Mesenchymal stem cell (in vitro differentiated cells and primary cell): ENCODE measurements around the gene SLC25A13.

ENCODE experiments used
- DNase-seq: peaks from one replicate; pipeline ENCODE4 v3.0.0-alpha.2; 2013
- H2AFZ ChIP-seq: one replicate; pipeline ENCODE4 v1.6.1; 2013; ENCODE audit warnings: low read depth, mild to moderate bottlenecking, control low read depth, inconsistent platforms, low read length, moderate library complexity
- H2AK5ac ChIP-seq: 2 replicates; pipeline ENCODE4 v1.6.1; 2013; ENCODE audit warnings: low read length, moderate library complexity, mild to moderate bottlenecking, inconsistent platforms; ENCODE audit not compliant: severe bottlenecking
- H2BK120ac ChIP-seq: one replicate; pipeline ENCODE4 v1.6.1; 2013; ENCODE audit warnings: low read depth, mild to moderate bottlenecking, inconsistent platforms, low read length, moderate library complexity
- H2BK12ac ChIP-seq, 2 experiments: one replicate each; pipeline ENCODE4 v1.6.1; 2013; ENCODE audit warnings: inconsistent platforms in 2 of 2, low read length in 2 of 2, mild to moderate bottlenecking in 2 of 2, moderate library complexity in 2 of 2, control low read depth in 1 of 2
- H2BK15ac ChIP-seq: one replicate; pipeline ENCODE4 v1.6.1; 2013; ENCODE audit warnings: mild to moderate bottlenecking, low read depth, inconsistent platforms; ENCODE audit not compliant: poor library complexity, severe bottlenecking
- H2BK5ac ChIP-seq: 2 replicates; pipeline ENCODE4 v1.6.1; 2013; ENCODE audit warnings: low read depth, mild to moderate bottlenecking, low read length, control low read depth, inconsistent platforms; ENCODE audit not compliant: poor library complexity, severe bottlenecking
- H3K14ac ChIP-seq, 2 experiments: one replicate each; pipeline ENCODE4 v1.6.1; 2013; ENCODE audit warnings: inconsistent platforms in 2 of 2, low read length in 2 of 2, control low read depth in 1 of 2, mild to moderate bottlenecking in 1 of 2, moderate library complexity in 1 of 2
- H3K18ac ChIP-seq, 2 experiments: one replicate each; pipeline ENCODE4 v1.6.1; 2013; ENCODE audit warnings: inconsistent platforms in 2 of 2, low read length in 2 of 2, control low read depth in 1 of 2, low read depth in 1 of 2, mild to moderate bottlenecking in 1 of 2
- H3K23ac ChIP-seq, 2 experiments: one replicate each; pipeline ENCODE4 v1.6.1; 2013; ENCODE audit warnings: inconsistent platforms in 2 of 2, low read length in 2 of 2, mild to moderate bottlenecking in 2 of 2, moderate library complexity in 2 of 2, control low read depth in 1 of 2
- H3K27ac ChIP-seq: 2 replicates; pipeline ENCODE4 v1.5.1; 2013; ENCODE audit warnings: mild to moderate bottlenecking, moderate library complexity, low read length, control low read depth, inconsistent platforms; ENCODE audit not compliant: poor library complexity, severe bottlenecking
- H3K27me3 ChIP-seq, 2 experiments: 2 replicates each; pipeline versions ENCODE4 v1.6.1 to v1.7.0; 2013; ENCODE audit warnings: low read length in 2 of 2, mild to moderate bottlenecking in 2 of 2, moderate library complexity in 2 of 2, control low read depth in 1 of 2, inconsistent platforms in 1 of 2; ENCODE audit not compliant: control insufficient read depth in 1 of 2, insufficient read depth in 1 of 2
- H3K36me3 ChIP-seq, 2 experiments: 2 replicates each; pipeline versions ENCODE4 v1.6.1 to v1.7.0; 2013; ENCODE audit warnings: low read length in 2 of 2, control low read depth in 1 of 2, inconsistent platforms in 1 of 2, low read depth in 1 of 2, mild to moderate bottlenecking in 1 of 2; ENCODE audit not compliant: insufficient read depth in 2 of 2, control insufficient read depth in 1 of 2
- H3K4ac ChIP-seq, 2 experiments: one replicate each; pipeline ENCODE4 v1.6.1; 2013; ENCODE audit warnings: inconsistent platforms in 2 of 2, low read length in 2 of 2, mild to moderate bottlenecking in 2 of 2, moderate library complexity in 2 of 2, control low read depth in 1 of 2, low read depth in 1 of 2
- H3K4me1 ChIP-seq: 2 replicates; pipeline ENCODE4 v1.6.1; 2013; ENCODE audit warnings: low read depth, low read length, control low read depth; ENCODE audit not compliant: control insufficient read depth, insufficient read depth
- H3K4me2 ChIP-seq: 2 replicates; pipeline ENCODE4 v1.6.1; 2013; ENCODE audit warnings: low read length, mild to moderate bottlenecking, inconsistent platforms; ENCODE audit not compliant: poor library complexity, severe bottlenecking
- H3K4me3 ChIP-seq, 2 experiments: 2 replicates each; pipeline versions ENCODE4 v1.5.1 to v1.7.0; 2013; ENCODE audit warnings: low read length in 2 of 2, mild to moderate bottlenecking in 2 of 2, control low read depth in 1 of 2, low read depth in 1 of 2; ENCODE audit not compliant: insufficient read depth in 1 of 2
- H3K79me1 ChIP-seq: replicated peaks from 2 replicates; pipeline ENCODE4 v1.6.1; 2013; ENCODE audit warnings: mild to moderate bottlenecking, control low read depth, low read length, inconsistent platforms; ENCODE audit not compliant: poor library complexity, severe bottlenecking
- H3K9ac ChIP-seq: 2 replicates; pipeline ENCODE4 v1.7.0; 2013; ENCODE audit warnings: mild to moderate bottlenecking, low read length, moderate library complexity
- H3K9me3 ChIP-seq: 2 replicates; pipeline ENCODE4 v1.7.0; 2013; ENCODE audit warnings: mild to moderate bottlenecking, low read length; ENCODE audit not compliant: control insufficient read depth
- H4K8ac ChIP-seq: one replicate; pipeline ENCODE4 v1.6.1; 2013; ENCODE audit warnings: inconsistent platforms, mild to moderate bottlenecking, low read length, moderate library complexity
- H4K91ac ChIP-seq: one replicate; pipeline ENCODE4 v1.6.1; 2013; ENCODE audit warnings: mild to moderate bottlenecking, low read length, inconsistent platforms
- WGBS: methylation state at CpG from one replicate; pipeline ENCODE4 v1.1.7; 2013; ENCODE audit warnings: mixed read lengths; 5-methylcytosine and 5-hydroxymethylcytosine counted together

SLC25A13 gene

GRCh38 chr7:96233528-96234154, 88.3 kb downstream of the SLC25A13 start:
- H3K23ac ChIP-seq: no peak overlapping the region
- no peak overlapping the region for H2BK12ac ChIP-seq
- H4K8ac ChIP-seq: no peak overlapping the region
- no peak overlapping the region for H3K27ac ChIP-seq
- H3K4ac ChIP-seq: no peak overlapping the region
- no peak overlapping the region for H2AFZ ChIP-seq
- no peak overlapping the region for H2AK5ac ChIP-seq
- H2BK120ac ChIP-seq: no peak overlapping the region
- peak; percentile 11 for DNase-seq
- H2BK15ac ChIP-seq: no peak overlapping the region
- no peak overlapping the region for H2BK5ac ChIP-seq
- no peak overlapping the region for H3K18ac ChIP-seq
- H3K4me3 ChIP-seq: no peak overlapping the region
- H3K79me1 ChIP-seq: peaks cover 24% of the 10 kb centered on the region
- H3K36me3 ChIP-seq: peaks cover 9 to 24% of the 10 kb centered on the region in 2 experiments
- 97% methylated on average over 3 of the region's 5 CpGs for WGBS
- H3K14ac ChIP-seq: no peak overlapping the region
- no peak overlapping the region for H4K91ac ChIP-seq
- no peaks in the 10 kb centered on the region for H3K27me3 ChIP-seq
- no peak overlapping the region for H3K4me2 ChIP-seq
- no peaks in the 10 kb centered on the region for H3K9me3 ChIP-seq
- H3K4me1 ChIP-seq: peaks cover 9% of the 10 kb centered on the region
- H3K9ac ChIP-seq: no peak overlapping the region

- Histone ChIP-seq H3K4me2 (no peak overlapping the region), H3K9ac (no peak overlapping the region), H3K14ac (no peak overlapping the region), H3K4me1 (peaks cover 7% of the 10 kb centered on the region), H3K18ac (no peak overlapping the region), H3K27me3 (no peaks in the 10 kb centered on the region), H3K4me3 (no peak overlapping the region), H2BK120ac (no peak overlapping the region), H3K23ac (no peak overlapping the region), H2AK5ac (no peak overlapping the region), H3K27ac (no peak overlapping the region), H2BK12ac (no peak overlapping the region), H4K8ac (no peak overlapping the region), H3K79me1 (peaks cover 28% of the 10 kb centered on the region), H3K4ac (no peak overlapping the region), H2AFZ (no peak overlapping the region), H3K36me3 (peaks cover 12 to 27% of the 10 kb centered on the region in 2 experiments), H2BK15ac (no peak overlapping the region), H4K91ac (no peak overlapping the region), H2BK5ac (no peak overlapping the region), H3K9me3 (no peaks in the 10 kb centered on the region)
- no peak for DNase-seq
- 94% methylated on average over 1 of the region's 3 CpGs for WGBS
Measured at GRCh38 chr7:96233084-96233483, 88.8 kb downstream of the SLC25A13 start.

GRCh38 chr7:96228760-96229159, 93.1 kb downstream of the SLC25A13 start:
- Histone ChIP-seq H3K4me1 (peaks cover 2% of the 10 kb centered on the region), H2AFZ (no peak overlapping the region), H3K27me3 (no peaks in the 10 kb centered on the region), H3K18ac (no peak overlapping the region), H3K4me3 (no peak overlapping the region), H3K79me1 (peaks cover 30% of the 10 kb centered on the region), H2AK5ac (no peak overlapping the region), H3K9ac (no peak overlapping the region), H4K91ac (no peak overlapping the region), H2BK120ac (no peak overlapping the region), H3K14ac (no peak overlapping the region), H4K8ac (no peak overlapping the region), H3K4ac (no peak overlapping the region), H3K4me2 (no peak overlapping the region), H2BK12ac (no peak overlapping the region), H3K9me3 (no peaks in the 10 kb centered on the region), H3K36me3 (peaks cover 12 to 22% of the 10 kb centered on the region in 2 experiments), H3K23ac (no peak overlapping the region), H3K27ac (no peak overlapping the region), H2BK15ac (no peak overlapping the region), H2BK5ac (no peak overlapping the region)
- WGBS: 97% methylated on average over 22 of the region's 22 CpGs
- DNase-seq: no peak

GRCh38 chr7:96225251-96225650, 96.6 kb downstream of the SLC25A13 start:
- H2BK15ac ChIP-seq: no peak overlapping the region
- H3K23ac ChIP-seq: no peak overlapping the region
- H3K14ac ChIP-seq: no peak overlapping the region
- H3K18ac ChIP-seq: no peak overlapping the region
- H3K79me1 ChIP-seq: peaks cover 30% of the 10 kb centered on the region
- no peaks in the 10 kb centered on the region for H3K27me3 ChIP-seq
- H3K36me3 ChIP-seq: peaks cover 10 to 12% of the 10 kb centered on the region in 2 experiments
- no peak overlapping the region for H3K4ac ChIP-seq
- H3K9ac ChIP-seq: no peak overlapping the region
- H3K4me2 ChIP-seq: no peak overlapping the region
- H2BK12ac ChIP-seq: no peak overlapping the region
- DNase-seq: no peak
- H4K91ac ChIP-seq: no peak overlapping the region
- peaks cover 2% of the 10 kb centered on the region for H3K4me1 ChIP-seq
- WGBS: 97% methylated on average over 5 of the region's 5 CpGs
- no peak overlapping the region for H3K4me3 ChIP-seq
- H2AFZ ChIP-seq: no peak overlapping the region
- no peak overlapping the region for H4K8ac ChIP-seq
- no peaks in the 10 kb centered on the region for H3K9me3 ChIP-seq
- no peak overlapping the region for H2BK5ac ChIP-seq
- H2BK120ac ChIP-seq: no peak overlapping the region
- H3K27ac ChIP-seq: no peak overlapping the region
- H2AK5ac ChIP-seq: no peak overlapping the region
